Activated CD4-positive, alpha-beta T cell treated with anti-CD3 and anti-CD28 coated beads, Interleukin-2, amount 10 ng/mL, durations not matched to agents 24 days and 14 days (primary cell): Measurements from ENCODE around the gene LPGAT1. TPM values are rescaled to one million over a fixed set of nuclear protein-coding genes. Genes with fewer than 3 reads are reported as not detected.
A peak's percentile ranks its signal among the peaks of the same experiment; 100 is the strongest.
"Not testable (repeated sequence)": the region's sequence is repeated elsewhere in the genome, so short reads cannot be mapped to it uniquely, and the experiment has no call there.

ENCODE experiments used
- DNase-seq: peaks from one replicate; pipeline ENCODE4 v3.0.0; 2022
- H3K27ac Mint-ChIP-seq: one replicate; pipeline ENCODE4 v1.8.0; 2022; ENCODE audit warnings: mild to moderate bottlenecking, mixed read lengths
- H3K27me3 Mint-ChIP-seq: one replicate; pipeline ENCODE4 v1.8.0; 2022; ENCODE audit warnings: mixed read lengths
- H3K36me3 Mint-ChIP-seq: one replicate; pipeline ENCODE4 v1.8.0; 2022; ENCODE audit warnings: low read depth, mild to moderate bottlenecking, mixed read lengths
- H3K4me1 Mint-ChIP-seq: one replicate; pipeline ENCODE4 v1.8.0; 2021; ENCODE audit warnings: mixed read lengths
- H3K4me3 Mint-ChIP-seq: one replicate; pipeline ENCODE4 v1.8.0; 2022; ENCODE audit warnings: mild to moderate bottlenecking, moderate library complexity, mixed read lengths
- H3K9me3 Mint-ChIP-seq: one replicate; pipeline ENCODE4 v1.8.0; 2021; ENCODE audit warnings: mixed read lengths
- intact Hi-C: fragments of 100-400 bp; cut with micrococcal nuclease; formaldehyde crosslinking; loops from one replicate; pipeline ENCODE4 v1.15.1; 2023
- total RNA-seq: library from RNA; stranded (reverse); gene quantifications from 2 replicates; pipeline ENCODE4 v1.2.3, GENCODE V29; 2022

LPGAT1 gene
- total RNA-seq, 1 donor from 2014 or later, result 42.1 TPM

DNA sequence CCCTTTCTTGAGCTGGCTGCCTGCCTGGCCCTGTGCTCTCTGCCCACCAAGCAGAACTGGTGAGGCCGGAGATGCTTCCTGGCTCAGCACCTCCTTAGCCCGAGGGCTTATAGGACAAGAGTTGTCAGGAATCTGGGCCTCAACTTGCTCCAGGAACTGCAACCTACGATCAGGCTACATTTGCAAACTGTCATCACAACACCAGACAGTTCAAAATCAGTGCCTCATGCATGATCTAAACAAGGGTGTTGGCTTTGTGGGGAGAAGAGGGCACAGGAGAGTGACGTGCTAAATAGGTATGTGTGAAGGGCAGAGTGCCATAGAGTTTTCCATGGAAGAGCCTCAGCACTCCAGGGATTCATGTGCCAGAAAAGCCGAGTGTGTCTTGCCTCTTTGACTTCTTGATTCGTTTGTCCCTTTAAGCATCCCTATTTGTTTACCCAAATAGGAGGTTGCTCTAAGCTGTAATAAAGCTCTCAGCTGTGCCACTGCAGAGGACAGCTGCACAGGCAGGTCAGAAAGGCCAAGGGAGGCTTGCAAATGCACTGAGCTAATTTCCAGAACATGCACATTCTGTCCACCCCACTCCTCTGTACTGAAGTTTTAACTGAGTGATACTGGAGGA lies 125.0 kb downstream of the LPGAT1 start:
- Mint-ChIP-seq H3K4me1 (no peaks in the 10 kb centered on the region), H3K9me3 (no peaks in the 10 kb centered on the region), H3K36me3 (no peaks in the 10 kb centered on the region), H3K27me3 (peaks cover 16% of the 10 kb centered on the region), H3K27ac (no peak overlapping the region), H3K4me3 (no peak overlapping the region)
- no peak for DNase-seq
- intact Hi-C loops, result no loop called here

- Mint-ChIP-seq H3K4me1 (no peaks in the 10 kb centered on the region), H3K36me3 (no peaks in the 10 kb centered on the region), H3K4me3 (no peak overlapping the region), H3K9me3 (no peaks in the 10 kb centered on the region), H3K27me3 (peaks cover 21% of the 10 kb centered on the region), H3K27ac (no peak overlapping the region)
- DNase-seq, result no peak
- intact Hi-C loops, result no loop called here
Observed at GRCh38 chr1:211704543-211704942, 126.0 kb downstream of the LPGAT1 start.

DNA sequence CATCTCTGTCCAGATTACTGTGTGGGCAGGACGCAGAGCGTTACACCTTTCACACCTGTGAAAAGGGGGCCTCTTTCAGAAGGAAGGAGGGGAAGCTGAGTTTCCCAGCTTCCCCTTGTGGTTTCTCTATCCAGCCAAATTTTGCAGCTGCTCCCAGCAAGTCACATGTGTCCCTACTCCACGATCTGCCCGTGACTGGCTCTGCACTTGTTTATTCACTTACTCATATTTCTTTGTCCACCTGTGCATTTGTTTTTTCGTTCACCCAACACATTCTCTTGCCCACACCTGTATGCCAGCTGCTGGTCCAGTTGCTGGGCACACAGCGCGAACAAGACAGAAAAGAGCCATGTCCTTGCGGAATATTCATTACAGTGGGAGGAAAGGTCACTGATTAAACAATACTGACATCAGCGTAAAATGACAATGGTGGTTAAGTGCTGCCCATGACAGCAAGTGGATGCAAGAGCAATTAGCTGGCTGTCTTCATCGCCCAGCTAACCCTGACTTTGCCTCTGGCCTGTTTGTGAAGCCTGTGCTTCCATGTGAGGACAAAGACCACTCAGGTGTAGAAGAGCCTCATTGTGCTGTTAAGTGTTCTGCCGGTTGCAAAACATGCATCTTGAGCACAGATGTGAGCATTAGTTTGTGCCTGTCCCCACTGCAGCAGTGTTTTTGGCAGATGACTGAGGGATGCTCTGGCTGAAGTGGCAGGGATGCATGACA lies 126.6 kb downstream of the LPGAT1 start:
- Mint-ChIP-seq H3K27me3 (peaks cover 23% of the 10 kb centered on the region), H3K4me1 (no peaks in the 10 kb centered on the region), H3K4me3 (no peak overlapping the region), H3K9me3 (no peaks in the 10 kb centered on the region), H3K36me3 (no peaks in the 10 kb centered on the region), H3K27ac (no peak overlapping the region)
- no peak for DNase-seq
- intact Hi-C loops, result no loop called here

DNA sequence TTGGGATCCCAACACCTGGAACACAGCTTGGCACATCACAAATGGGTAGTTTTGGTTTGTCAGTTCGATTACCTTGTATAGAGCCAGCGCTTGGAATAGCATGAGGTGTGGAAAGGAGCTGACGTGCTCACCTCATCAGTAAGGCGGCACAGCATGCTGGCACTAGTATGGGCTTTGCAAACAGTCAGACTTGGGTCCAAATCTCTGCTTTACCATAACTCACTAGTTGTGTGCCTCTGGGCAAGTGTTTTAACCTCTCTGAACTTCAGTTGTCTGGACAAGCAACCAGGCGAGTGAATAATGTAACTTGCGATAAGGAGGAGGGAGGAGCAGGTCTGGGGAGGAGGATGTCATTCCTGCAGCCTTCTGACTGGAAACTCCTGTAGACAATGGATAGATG lies 128.8 kb downstream of the LPGAT1 start:
- H3K4me1 Mint-ChIP-seq, result peaks cover 12% of the 10 kb centered on the region
- no peaks in the 10 kb centered on the region for H3K9me3 Mint-ChIP-seq
- peaks cover 23% of the 10 kb centered on the region for H3K27me3 Mint-ChIP-seq
- no peak for DNase-seq
- H3K36me3 Mint-ChIP-seq, result no peaks in the 10 kb centered on the region
- intact Hi-C loops, result no loop called here
- no peak overlapping the region for H3K27ac Mint-ChIP-seq
- H3K4me3 Mint-ChIP-seq, result no peak overlapping the region

- intact Hi-C loops, result loop anchor here (2.0 to 5.0 kb wide), 5 partner anchors 18 to 758 kb away; partner anchors contain the start of genes DTL, INTS7 and LPGAT1
- no peak overlapping the region for H3K27ac Mint-ChIP-seq
Observed at GRCh38 chr1:211699059-211699458, 131.5 kb downstream of the LPGAT1 start.

DNA sequence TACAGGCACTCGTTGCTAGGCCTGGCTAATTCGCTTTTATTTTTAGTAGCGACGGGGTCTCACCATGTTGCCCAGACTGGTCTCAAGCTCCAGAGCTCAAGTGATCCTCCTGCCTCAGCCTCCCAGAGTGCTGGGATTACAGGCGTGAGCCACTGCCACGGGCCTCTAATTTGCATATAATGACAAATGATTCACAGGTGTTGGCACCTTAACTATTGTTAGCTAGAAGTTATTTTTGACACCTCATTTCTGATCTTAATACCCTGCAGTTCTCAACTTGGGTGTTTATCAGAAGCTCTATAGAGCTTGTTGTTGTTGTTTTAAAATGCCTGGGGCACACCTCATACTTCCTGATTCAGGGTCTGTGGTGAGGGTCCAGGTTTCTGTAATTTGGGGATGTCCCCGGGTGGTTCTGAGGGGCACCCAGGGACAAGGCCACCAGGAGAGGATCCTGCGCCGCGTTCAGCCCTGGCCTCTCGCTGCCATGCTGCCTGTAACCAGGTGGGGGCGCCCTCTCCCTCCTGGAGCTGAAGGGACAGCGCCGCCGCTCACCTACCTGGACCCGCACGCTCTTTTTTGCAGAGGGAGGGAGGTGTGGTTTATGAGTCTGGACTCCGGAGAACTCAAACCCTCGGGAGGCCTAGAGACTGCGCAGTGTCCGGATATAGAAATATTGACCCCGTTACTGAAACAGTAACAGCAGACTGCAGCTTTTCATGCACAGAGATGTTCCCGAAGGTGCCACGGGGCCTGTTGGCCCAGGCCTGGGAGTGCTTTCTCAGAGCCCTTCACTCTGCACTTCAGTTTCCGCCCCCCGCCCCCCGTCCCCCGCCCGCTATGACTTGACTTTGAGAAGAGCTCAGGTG lies 132.2 kb downstream of the LPGAT1 start:
- Mint-ChIP-seq H3K36me3 (no peaks in the 10 kb centered on the region), H3K4me3 (peak overlapping the region; percentile 63), H3K27ac (no peak overlapping the region), H3K9me3 (no peaks in the 10 kb centered on the region), H3K27me3 (peaks cover 20% of the 10 kb centered on the region), H3K4me1 (peaks cover 30% of the 10 kb centered on the region)
- DNase-seq, result peak; percentile 96
- intact Hi-C loops, result loop anchor here (1.0 to 5.0 kb wide), 6 partner anchors 18 to 759 kb away; partner anchors contain the start of genes DTL, INTS7 and LPGAT1

More at GRCh38 chr1:211699059-211699458, 131.5 kb downstream of the LPGAT1 start:
- H3K4me1 Mint-ChIP-seq, result peaks cover 28% of the 10 kb centered on the region
- DNase-seq, result peak; percentile 56
- no peaks in the 10 kb centered on the region for H3K9me3 Mint-ChIP-seq
- no peaks in the 10 kb centered on the region for H3K36me3 Mint-ChIP-seq
- no peak overlapping the region for H3K4me3 Mint-ChIP-seq
- H3K27me3 Mint-ChIP-seq, result peaks cover 23% of the 10 kb centered on the region

DNA sequence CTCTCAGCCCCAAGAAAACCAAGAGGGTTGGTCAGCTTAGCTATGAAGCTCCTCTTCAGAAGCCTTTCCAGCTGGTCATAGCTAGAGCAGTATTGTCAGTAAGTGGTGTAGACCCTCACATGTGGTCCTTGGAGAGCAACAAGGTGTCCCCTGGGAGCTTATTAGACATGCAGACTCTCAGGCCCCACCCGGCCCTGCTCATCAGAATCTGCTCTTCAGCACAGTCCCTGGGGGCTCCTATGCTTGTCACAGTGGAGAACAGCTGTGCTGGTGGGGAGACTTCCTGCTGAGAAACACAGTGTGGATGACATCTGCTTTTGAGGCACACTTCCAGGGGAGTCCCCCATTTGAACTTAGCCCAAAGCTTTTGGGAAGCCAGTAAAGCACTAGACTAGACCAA lies 133.2 kb downstream of the LPGAT1 start:
- intact Hi-C loops, result loop anchor here (2.0 to 5.0 kb wide), 4 partner anchors 40 to 760 kb away; partner anchors contain the start of genes DTL and INTS7
- Mint-ChIP-seq H3K4me3 (no peak overlapping the region), H3K36me3 (no peaks in the 10 kb centered on the region), H3K4me1 (peaks cover 30% of the 10 kb centered on the region), H3K27me3 (peaks cover 17% of the 10 kb centered on the region), H3K27ac (no peak overlapping the region), H3K9me3 (no peaks in the 10 kb centered on the region)
- DNase-seq, result peak; percentile 59

DNA sequence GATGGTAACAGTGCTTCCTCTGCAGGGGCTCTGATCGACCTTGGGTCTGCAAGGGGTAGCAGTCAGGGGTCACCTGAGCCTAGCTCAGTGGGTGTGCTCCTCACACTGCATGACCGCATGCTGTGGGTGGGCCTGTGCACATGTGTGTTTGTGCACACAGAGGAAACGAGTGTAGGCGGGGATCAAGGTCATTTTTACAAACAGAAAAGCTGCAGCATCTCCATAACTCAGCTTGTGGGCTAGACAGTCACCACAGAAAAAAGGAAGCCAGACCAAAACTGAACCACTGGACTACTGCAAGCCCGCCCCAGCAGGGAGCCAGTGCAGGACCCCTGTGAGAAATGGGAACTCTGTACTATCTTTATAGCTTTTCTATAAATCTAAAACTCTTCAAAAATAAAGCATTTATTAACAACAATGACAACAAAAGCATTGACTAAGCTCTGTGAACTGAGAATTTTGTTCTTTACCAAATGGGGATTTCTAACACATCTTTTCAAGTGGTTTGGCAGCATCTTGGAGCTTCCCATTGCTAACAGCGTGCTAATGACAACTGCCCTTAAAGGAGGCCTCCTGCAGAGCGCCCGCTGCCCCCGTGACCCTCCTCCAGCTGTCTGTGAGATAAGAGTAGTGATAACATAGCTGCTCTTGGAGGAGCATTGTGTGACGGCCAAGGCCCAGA lies 135.3 kb downstream of the LPGAT1 start:
- no peaks in the 10 kb centered on the region for H3K36me3 Mint-ChIP-seq
- H3K4me3 Mint-ChIP-seq, result peak overlapping the region; percentile 31
- intact Hi-C loops, result loop anchor here (5.0 kb wide), 3 partner anchors 42 to 762 kb away; partner anchors contain the start of genes DTL and INTS7
- peaks cover 30% of the 10 kb centered on the region for H3K4me1 Mint-ChIP-seq
- H3K9me3 Mint-ChIP-seq, result no peaks in the 10 kb centered on the region
- peak overlapping the region; percentile 52 for H3K27ac Mint-ChIP-seq
- DNase-seq, result peak; percentile 71
- H3K27me3 Mint-ChIP-seq, result peaks cover 11% of the 10 kb centered on the region

DNA sequence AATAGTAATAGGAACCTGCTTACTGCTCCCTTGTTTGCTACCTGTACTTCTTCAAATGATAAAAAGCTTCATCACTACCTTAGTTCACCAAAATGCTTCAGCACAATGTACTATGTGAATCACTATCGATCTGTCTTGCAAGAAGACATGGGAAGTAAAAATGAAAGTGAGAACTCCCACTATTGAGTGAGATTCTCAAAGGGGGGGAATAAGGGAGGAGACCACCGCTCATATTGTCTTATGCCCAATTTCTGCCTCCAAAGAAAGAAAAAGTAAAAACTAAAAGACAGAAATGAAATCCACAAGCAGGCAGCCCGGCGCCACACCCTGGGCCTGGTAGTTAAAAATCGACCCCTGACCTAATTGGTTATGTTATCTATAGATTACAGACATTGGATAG lies 136.7 kb downstream of the LPGAT1 start:
- H3K27me3 Mint-ChIP-seq, H3K4me3 Mint-ChIP-seq, H3K9me3 Mint-ChIP-seq, H3K36me3 Mint-ChIP-seq, DNase-seq, intact Hi-C loops: not testable (repeated sequence)
- Mint-ChIP-seq H3K4me1 (peaks cover 30% of the 10 kb centered on the region), H3K27ac (peak overlapping the region; percentile 28)

Other genes with a start within 250 kb of the LPGAT1 start
- 18.0 and 18.2 TPM in 2 replicates for gene NEK2, start 155.1 kb downstream of the LPGAT1 start, total RNA-seq
- gene INTS7, start 204.8 kb upstream of the LPGAT1 start, total RNA-seq, result 34.4 and 36.8 TPM in 2 replicates
- 90.4 and 99.5 TPM in 2 replicates for gene DTL, start 205.0 kb upstream of the LPGAT1 start, total RNA-seq